LoVo (cell line): ENCODE measurements around the gene TDRD12.
"Not testable (repeated sequence)": the region's sequence is repeated elsewhere in the genome, so short reads cannot be mapped to it uniquely, and the experiment has no call there.

Source experiments
- DNase-seq: peaks from one replicate; pipeline ENCODE4 v3.0.0-alpha.2; 2016; ENCODE audit warnings: low spot score

TDRD12 gene

DNA sequence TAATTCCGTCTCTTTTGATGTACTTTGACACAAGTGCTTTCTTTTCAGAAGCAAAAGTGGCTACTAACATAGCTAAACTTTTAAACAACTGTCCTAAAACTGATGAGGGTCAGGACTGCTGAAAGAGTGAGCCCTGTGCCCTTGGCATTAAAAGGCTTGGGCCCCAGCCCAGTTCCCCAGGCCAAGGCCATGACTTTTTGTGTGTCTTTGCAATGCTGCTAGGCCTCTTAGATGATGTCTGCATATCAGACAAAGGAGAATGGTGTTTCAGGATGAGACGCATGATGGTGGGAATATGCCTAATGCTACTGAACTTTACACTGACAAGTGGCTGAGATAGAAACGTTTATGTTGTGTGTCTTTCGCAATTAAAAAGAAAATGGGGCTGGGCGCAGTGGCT is 112.0 kb downstream of the TDRD12 start:
- no peak for DNase-seq

DNA sequence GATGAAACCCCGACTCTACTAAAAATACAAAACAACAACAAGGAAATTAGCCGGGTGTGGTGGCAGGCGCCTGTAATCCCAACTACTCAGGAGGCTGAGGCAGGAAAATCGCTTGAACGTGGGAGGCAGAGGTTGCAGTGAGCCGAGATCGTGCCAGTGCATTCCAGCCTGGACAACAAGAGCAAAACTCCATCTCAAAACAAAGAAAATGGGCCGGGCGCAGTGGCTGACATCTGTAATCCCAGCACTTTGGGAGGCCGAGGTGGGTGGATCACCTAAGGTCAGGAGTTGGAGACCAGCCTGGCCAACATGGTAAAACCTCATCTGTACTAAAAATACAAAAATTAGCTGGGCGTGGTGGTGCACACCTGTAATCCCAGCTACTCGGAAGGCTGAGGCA is 112.5 kb downstream of the TDRD12 start:
- DNase-seq: not testable (repeated sequence)

DNA sequence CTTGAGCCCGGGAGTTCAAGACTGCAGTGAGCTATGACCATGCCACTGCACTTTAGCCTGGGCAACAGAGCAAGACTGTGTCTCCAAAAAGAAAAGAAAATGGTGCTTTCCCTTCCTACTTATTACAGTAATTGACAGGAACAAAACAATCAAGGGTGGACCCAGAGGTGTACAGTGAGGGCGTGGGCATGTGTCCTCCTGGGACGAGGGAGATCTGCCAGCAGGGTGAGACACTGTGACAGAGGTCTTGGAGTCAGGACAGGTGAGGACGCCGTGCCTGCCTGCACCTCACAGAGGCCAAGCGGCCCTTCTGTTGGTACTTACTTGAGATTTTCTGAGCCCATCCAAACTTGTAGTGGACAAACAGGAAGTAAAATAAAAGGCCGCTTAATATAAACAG is 113.3 kb downstream of the TDRD12 start:
- not testable (repeated sequence) for DNase-seq

DNA sequence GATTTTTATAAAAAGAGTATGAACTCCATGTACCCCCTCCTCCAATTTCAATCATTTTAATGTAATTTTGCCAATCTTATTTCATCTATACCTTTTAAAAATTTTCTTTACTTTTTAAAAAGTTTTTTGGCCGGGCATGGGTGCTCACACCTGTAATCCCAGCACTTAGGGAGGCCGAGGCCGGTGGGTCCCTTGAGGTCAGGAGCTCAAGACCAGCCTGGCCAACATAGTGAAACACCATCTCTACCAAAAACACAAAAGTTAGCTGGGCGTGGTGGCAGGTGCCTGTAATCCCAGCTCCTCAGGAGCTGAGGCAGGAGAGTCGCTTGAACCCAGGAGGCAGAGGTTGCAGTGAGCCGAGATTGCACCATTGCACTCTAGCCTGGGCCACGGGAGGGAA is 113.8 kb downstream of the TDRD12 start:
- DNase-seq: not testable (repeated sequence)

DNA sequence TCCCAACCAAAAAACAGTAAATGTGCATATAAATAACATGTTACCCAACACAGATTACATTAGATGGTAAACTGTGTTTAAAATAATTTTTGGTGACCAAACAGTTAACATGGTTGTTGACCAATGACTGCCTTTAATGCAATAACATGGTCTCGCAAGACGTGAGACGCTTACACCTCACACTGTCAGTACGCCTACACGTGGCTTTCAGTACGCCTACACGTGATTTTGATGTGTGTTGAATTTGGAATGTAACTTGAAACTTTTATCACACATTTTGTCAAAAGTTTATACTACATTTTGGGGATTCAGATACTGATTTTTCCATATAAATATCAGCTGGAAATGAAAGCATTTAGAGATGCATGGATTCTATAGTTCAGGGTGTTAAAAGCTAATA is 118.0 kb downstream of the TDRD12 start:
- no peak for DNase-seq

DNA sequence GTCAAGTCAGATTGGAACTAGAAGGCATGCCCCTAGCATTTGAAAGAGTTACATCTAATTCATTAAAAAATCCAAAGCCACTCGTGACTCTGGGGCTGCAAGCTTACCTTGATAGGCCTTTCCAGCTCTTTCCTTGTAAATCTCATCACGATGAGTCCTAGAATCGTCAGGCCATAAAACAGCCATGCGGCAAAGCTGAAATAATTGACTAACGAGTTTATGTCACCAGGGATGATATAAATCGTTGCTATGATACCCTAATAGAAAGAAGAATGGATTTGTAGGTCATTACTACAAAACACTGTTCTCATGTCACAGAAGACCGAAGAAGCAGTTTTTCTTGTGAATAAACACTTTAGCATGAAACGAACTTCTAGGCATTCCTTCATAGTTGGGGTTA is 122.5 kb downstream of the TDRD12 start:
- DNase-seq: no peak

DNA sequence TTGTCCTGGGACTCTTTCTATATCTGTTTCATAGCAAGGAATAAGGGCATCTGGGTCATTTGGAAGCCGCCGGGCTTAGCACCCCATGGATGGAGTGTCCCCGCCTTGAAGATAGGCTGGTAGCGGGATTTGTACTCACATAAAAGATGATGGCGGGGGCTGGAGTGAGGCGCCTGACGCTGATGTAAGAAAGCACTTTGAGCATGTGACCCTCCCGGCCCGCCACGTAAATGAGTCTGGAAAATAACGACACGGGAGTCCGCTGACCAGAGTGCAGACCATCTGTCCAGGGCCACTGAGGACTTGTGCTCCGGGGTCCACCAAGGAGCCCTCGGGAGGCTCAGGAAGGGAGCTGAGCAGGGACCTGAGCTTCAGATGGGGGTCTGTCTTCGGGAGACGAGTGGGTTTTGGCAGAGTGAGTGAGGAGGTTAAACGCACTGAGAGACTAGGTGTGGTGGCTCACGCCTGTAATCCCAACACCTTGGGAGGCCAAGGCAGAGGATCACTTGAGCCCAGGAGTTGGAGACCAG is 124.2 kb downstream of the TDRD12 start:
- no peak for DNase-seq

DNA sequence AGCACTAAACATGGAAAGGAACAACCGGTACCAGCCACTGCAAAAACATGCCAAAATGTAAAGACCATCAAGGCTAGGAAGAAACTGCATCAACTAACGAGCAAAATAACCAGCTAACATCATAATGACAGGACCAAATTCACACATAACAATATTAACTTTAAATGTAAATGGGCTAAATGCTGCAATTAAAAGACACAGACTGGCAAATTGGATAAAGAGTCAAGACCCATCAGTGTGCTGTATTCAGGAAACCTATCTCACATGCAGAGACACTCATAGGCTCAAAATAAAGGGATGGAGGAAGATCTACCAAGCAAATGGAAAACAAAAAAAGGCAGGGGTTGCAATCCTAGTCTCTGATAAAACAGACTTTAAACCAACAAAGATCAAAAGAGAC is 128.5 kb downstream of the TDRD12 start:
- not testable (repeated sequence) for DNase-seq

DNA sequence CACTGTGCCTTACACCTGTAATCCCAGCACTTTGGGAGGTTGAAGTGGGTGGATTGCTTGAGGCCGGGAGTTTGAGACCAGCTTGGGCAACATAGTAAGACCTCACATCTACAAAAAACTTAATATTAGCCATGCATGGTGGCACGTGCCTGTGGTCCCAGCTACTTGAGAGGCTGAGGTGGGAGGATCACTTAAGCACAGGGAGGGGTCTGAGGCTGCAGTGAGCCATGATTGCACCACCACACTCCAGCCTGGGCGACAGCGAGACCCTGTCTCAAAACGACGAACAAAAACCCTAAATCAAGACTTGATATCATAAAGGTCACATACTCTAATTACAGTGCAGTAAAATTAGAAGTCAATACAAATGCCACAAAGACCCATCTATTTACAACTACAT is 132.6 kb downstream of the TDRD12 start:
- no peak for DNase-seq

DNA sequence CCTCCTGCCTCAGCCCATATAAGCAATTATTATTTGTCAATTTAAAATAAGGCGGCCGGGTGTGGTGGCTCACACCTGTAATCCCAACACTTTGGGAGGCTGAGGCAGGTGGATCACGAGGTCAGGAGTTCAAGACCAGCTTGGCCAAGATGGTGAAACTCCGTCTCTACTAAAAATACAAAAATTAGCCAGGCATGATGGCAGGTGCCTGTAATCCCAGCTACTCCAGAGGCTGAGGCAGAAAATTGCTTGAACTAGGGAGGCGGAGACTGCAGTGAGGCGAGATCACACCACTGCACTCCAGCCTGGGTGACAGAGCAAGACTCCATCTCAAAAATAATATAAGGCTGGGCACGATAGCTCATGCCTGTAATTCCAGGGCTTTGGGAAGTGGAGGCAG is 137.3 kb downstream of the TDRD12 start:
- DNase-seq: not testable (repeated sequence)

DNA sequence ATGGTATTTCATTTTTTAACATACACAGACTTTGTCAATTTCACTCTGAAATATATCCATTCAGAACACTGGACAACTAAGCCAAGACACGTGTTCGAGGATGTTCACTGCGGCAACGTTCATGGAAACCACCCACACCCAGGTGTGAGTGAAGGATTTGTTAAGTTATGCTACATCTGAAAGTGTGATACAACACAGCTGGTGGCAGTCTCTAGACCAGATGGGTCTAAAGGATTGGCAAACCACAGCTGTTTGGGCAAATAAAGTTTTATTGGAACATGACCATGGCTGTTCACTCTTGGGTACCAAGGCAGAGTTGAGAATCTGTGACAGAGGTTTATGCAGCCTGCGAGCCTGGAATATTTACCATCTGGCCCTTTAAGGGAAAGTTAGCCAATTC is 138.0 kb downstream of the TDRD12 start:
- no peak for DNase-seq

DNA sequence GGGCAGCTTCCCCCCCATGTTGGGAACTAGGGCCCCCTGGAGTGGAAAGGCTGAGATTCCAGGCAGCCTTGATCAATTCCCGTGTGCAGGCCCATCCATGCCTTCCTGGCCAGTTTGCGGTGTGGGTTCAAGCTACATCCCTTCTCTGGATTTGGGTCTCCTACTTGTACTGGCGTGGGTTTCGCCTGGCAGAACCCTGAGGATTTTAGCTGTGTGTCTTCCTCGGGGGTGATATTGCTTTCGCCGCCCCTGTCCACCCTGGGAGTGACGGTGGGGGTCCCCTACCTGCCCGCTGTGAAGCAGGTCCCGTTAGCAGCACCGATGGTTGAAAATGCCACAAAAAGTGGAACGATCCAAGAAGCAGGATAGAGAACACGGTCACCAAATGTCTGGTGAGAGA is 138.6 kb downstream of the TDRD12 start:
- DNase-seq: no peak

DNA sequence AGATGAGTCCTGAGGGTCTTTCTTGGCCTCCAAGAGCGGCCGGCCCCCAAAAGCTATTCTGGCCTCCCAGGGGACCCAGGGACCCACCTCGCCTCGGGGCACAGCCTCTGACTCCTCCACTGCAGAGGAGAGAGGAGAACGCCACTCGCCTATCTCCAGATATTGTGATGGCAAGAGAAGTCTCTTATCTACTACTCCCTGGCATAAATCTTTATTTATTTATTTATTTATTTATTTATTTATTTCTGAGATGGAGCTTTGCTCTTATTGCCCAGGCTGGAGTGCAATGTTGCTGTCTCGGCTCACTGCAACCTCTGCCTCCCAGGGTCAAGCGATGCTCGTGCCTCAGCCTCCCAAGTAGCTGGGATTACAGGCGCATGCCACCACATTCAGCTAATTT is 139.0 kb downstream of the TDRD12 start:
- DNase-seq: no peak

DNA sequence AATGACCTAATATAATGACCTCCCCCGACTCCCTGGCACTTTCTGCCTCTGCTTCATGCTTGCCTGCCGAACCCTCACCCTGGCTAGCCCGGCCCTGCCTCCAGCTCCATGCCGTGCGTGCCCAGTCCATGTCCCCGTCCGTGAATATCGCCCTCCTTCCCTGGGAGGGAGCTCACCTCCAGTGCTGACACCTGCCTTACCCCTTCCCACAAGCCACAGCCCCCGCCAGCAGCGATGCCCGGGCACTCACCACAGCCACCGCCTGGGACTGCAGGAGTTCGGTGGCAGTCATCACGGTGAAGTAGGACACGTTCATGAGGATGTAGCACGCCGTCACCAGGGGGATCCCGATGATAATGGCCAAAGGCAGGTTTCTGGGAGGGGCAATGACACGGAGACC is 140.0 kb downstream of the TDRD12 start:
- no peak for DNase-seq

DNA sequence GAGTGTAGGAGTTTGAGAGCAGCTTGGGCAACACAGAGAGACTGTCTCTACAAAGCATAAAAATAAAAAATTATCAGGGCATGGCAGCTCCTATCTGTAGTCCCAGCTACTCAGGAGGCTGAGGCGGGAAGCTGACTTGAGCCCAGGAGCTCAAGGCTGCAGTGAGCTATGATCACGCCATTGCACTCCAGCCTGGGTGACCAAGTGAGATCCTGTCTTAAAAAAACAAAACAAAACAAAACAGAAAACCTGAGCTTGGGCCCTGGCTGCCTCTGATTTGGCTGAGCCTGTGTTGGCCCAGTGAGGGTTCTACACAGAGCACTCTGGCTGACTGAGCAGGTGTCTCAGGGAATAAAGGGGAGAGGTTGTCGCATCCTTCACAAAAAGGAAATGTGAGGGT is 142.0 kb downstream of the TDRD12 start:
- no peak for DNase-seq

DNA sequence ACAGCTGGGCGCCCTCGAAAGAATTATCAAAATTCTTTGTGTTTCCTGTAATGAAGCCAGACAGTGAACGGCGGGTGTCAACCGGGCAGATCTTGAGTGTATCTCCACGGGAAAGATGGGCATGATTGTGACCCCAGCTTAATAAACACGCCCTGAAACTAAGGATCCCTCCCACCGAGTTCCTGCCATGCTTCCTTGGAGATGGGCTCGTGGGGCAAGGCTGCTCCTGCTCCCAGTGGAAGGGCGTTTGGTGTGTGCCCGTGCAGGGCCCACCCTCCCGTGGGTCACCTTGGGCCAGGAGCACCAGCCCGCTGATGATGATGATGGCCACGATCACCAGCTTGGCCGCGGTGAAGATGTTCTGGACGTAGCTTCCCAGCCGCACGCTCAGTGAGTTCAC is 142.6 kb downstream of the TDRD12 start:
- DNase-seq: no peak

DNA sequence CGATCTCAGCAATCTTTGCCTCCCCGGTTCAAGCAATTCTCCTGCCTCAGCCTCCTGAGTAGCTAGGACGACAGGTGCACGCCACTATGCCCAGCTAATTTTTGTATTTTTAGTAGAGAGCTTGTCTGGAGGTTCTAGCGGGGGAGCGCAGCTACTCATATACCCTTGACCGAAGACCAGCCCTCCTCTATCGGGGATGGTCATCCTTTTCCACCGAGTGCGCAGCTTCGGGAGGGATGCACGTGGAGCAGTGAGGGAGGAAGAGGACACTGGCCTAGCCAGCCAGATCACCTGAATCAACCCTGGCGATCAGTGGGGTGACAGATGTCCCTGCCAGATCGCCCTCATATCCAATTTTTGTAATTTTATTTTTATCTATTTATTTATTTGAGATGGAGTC is 143.2 kb downstream of the TDRD12 start:
- DNase-seq: no peak

DNA sequence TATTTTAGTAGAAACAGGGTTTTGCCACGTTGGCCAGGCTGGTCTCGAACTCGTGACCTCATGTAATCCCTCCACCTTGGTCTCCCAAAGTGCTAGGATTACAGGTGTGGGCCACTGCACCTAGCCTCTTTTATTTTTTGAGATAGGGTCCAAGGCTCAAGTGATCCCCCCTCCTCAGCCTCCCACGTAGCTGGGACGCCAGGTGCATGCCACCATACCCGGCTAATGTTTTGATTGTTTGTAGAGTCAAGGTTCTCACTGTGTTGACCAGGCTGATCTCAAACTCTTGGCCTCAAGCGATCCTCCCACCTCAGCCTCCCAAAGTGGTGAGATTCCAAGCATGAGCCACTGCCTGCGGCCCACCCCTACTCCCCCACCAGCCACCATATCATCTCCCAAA is 143.7 kb downstream of the TDRD12 start:
- no peak for DNase-seq

DNA sequence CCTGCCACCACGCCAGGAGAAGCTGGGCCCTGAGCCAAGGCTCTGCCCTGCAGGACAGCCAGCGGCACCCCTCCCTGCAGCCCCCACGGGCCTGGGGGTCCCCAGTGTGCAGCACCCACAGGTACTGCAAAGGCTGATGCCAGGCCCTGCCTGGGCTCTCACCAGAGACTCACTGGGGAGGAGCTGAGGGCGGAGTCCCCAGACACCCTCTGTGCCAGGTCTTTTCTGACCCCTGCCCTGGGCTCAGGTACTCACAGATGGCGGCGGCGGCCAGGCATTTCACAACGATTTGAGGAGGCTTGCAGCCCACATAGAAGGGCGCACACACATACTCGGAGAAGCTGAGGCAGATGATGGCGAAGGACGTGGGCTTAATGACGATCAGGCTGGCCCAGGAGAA is 144.3 kb downstream of the TDRD12 start:
- no peak for DNase-seq

DNA sequence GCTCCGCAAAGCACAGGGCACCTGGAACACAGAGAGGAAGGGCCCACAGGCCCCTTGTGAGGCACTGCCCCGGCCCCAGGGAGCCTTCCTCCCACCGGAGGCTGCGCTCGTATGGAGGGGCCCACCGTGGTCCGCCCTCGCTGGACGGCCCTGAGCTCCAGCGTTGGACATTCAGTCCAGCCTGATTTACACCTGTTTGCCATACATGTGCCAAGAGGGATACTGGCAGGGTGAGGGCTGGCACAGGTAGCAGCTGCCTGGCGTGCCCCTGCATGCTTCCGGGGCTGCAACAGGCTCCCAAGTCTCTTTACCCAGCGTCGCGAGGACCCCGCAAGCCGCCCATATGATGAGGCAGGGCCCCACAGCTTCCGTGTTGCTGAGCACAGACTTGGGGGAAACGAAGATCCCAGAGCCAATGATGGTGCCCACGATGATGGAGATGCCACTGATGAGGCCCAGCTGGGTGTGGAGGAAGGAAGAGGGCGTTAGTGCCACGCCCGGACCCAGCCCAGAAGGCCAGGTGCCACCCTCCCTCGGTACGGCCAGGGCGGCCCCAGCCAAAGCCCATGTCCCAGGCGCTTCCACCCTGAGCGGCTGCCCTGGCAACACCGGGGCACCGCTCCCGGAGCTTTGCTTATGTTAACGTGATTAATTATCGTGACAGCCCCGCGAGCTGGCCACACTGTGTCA is 144.9 kb downstream of the TDRD12 start:
- no peak for DNase-seq

DNA sequence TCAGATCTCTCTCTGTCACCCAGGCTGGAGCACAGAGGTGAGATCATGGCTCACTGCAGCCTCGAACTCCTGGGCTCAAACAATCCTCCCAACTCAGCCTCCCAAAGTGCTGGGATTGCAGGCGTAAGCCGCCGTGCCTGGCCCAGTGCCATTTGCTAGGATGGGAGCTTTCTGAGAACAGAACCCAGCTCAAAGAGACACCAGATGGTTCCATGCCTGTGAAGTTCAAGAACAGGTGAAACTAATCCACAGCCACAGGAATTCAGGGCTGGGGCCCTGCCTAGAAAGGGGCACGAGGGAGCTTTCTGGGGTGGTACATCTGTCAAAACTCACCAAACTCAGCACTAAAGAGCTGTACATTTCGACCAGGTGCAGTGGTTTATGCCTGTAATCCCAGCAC is 145.8 kb downstream of the TDRD12 start:
- no peak for DNase-seq

DNA sequence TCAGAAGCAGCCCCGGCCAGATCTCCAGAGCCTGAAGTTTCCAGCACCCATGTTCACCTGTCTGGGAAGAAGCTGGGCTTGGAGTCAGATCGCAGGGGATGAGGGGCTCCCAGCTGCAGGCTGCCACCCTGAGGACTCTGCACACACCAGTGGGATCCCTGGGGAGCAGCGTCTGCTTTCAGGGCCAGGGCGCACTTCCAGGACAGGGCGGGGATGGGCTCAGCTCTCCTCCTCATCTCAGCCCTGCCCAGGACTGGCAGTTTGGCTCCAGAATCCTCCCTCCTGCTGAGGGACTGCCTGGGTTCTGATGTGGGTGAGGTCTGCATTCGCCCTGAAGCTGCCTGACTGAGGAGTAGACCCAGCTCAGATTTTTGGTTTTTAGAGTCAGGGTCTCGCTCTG is 146.5 kb downstream of the TDRD12 start:
- no peak for DNase-seq

DNA sequence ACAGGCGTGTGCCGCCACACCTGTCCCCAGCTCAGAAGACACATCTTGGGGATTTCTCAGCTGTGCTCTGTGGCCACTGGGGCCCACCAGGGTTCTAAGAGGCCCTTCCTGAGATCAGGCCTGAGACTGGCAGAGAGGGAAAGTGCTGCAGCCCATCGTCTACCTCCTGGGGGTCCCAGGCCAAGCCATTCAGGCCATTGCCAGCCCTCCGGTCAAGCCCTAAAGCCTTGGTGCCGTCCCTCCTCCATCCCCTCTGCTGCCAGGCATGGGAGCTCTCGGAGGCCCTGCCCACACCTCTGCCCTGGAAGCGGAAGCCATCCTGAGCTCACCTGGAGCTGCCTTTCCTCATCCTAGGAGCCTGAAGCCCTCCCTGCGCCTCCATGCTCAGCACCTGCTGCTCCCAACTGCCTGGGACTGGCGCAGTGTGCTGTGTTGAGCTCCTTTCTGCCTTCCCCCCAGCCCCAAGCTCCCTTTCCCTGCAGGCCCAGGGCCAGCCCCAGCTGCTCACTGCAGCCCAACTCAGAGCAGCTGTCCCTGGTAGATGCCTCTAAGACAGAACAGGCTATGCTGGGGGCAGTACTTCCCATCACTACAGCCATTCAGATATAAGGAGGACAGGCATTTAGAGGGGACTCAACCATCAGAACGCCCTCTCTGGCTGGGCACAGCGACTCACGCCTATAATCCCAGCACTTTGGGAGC is 147.1 kb downstream of the TDRD12 start:
- DNase-seq: no peak

DNA sequence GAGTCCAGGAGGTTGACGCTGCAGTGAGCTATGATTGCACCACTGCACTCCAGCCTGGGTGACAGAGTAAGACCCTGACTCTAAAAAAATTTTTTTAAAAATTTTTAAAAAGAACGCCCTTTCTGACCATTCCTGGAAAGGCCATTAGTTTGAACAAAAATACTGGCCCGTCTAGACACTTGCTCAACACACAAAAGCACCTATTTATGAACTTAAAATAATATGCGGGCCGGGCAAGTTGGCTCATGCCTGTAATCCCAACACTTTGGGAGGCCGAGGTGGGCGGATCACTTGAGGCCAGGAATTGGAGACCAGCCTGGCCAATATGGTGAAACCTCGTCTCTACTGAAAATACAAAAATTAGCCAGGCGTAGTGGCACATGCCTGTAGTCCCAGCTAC is 147.9 kb downstream of the TDRD12 start:
- DNase-seq: not testable (repeated sequence)
